ENCODE data around the gene LTBP2.

The LTBP2 gene

GRCh38 chr14:74591394-74591793, 20.6 kb downstream of the LTBP2 start:
- DNase-seq (ENCODE audit: low spot score), result no peak

DNA sequence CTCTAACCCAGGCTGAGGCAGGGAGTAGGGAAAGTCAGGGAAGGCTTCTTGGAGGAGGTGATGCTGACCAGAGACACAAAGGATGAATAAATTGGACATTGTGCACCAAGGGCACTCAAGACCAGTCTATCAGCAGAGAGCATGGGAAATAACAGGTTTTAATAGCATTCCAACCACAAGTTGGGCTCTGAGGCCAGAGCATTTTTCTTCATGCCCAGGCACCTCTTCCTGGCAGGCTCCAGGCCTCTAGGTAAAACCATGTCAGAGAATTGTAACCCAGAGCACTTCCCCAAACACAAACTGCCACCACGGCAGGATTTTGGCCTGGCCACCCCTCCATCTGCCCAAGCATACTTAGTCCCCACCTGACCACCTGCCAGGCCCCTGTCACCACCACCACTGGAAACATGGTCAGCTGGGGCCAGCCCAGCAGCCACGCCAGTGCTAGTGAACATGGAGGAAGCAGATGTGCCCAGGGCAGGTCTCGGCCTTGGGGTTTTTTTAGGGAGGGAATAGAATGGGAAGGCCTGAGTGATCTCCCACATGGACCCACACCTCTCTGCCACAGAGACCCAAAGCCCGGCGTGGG, 22.7 kb downstream of the LTBP2 start:
- DNase-seq (ENCODE audit: low spot score), result no peak

DNA sequence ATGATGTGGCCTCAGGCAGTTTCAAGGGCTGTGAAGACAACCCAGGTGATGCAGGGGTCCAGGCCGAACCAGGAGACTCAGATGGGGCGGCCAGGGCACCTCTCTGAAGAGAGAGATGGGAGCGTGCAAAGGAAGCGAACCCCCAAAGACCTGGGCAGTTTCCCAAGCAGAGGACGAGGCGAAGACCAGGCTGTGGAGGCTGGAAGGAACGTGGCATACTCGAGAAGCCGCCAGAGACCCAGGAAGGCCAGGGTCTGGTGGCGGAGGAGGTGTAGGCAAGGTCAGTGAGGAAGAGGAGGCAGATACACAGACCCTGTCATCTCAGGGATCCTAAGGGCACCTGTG, 24.7 kb downstream of the LTBP2 start:
- no peak for DNase-seq (ENCODE audit: low spot score)

DNA sequence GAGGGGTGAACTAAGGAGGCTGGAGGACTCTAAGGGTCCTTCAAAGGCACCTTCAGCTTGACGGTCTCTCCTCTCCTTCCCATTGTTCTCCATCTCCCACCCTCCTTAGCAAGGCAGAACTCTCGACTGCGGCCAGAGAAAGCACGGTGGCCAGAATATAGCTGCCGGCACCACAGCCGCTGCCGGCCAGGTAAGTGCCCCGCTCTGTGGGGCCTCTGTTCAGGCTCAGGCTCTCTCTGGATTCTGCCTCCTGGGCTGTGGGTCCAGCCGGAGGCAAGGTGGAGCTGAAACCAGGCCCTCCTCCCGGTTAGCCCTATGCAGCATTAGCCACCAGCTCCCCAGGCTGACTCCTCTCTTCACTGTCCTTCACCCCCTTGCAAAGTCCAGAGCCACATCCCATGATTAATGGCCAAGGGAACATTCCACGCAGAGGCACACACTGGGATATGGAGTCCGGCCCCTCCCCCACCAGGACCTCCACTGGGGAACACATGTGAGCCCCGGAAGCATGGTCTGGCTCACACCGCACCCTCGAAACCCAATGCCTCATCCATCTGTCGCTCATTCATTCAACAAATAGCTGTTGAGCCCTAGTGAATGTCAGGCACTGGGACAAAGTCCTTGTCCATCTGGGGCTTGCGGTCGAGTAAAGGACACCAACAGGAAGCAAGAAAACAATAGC, 25.2 kb downstream of the LTBP2 start:
- DNase-seq (ENCODE audit: low spot score), result no peak

DNA sequence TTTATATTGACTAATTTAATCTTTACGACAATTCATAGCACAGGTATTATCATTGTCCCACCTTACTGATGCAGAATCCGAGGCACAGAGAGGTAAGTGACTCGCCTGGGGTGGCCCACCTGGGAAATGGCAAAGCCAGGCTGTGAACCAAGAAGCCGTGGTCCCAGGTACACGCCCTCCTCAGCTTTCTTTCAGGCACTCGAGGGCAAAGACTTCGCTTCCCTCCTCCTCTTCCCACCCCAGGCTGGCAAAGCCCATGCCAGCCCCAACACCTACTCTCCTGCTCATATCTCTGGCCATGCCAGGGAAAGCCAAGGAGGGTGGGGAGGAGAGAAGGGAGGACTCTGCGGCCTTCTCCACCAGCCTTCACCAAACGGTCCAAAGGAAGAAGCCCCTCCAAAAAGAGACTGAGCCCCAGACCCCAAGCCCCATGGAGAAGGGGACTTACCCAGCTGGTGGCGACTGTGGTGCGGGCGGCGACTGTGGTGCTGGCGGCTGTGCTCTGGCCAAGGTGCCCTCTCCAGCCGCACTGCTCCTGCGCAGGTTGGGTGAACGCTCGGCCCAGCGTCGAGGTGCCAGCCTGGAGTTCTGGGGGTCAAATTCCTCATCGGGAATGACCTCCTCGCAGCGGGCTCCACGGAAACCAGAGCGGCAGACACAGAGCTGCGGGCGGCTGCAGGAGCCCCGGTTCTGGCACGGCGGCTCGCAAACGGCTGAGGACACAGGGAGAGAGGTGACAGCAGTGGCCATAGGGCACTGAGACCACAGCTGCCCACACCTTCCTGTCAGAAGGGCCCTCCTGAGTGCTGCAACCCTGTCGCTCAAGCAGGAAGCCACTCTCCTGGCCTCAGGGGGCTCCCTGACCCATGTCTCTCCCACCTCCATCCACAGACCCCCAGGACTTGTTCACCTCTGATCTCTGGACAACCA, 26.4 kb downstream of the LTBP2 start:
- DNase-seq (ENCODE audit: low spot score), result no peak

DNA sequence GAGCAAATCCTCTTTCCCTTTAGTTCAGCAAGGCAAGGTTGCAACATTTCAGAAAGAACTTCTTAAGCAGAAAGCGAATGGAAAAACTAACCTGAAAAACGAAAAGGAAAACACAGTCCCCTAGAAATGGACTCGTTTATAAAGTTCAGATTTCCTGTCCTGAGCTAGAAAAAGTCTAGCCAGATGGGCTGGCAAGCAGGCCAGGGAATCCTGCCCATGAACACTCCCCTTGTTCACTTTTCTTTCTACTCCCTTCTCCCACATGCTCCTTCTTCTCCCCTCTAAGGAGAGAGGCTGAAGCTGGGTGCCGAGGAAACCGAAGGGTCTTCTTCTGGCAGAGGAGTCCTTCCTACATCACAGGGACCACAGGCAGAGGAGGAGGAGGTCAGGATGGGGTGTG, 27.1 kb downstream of the LTBP2 start:
- DNase-seq (ENCODE audit: low spot score), result no peak

DNA sequence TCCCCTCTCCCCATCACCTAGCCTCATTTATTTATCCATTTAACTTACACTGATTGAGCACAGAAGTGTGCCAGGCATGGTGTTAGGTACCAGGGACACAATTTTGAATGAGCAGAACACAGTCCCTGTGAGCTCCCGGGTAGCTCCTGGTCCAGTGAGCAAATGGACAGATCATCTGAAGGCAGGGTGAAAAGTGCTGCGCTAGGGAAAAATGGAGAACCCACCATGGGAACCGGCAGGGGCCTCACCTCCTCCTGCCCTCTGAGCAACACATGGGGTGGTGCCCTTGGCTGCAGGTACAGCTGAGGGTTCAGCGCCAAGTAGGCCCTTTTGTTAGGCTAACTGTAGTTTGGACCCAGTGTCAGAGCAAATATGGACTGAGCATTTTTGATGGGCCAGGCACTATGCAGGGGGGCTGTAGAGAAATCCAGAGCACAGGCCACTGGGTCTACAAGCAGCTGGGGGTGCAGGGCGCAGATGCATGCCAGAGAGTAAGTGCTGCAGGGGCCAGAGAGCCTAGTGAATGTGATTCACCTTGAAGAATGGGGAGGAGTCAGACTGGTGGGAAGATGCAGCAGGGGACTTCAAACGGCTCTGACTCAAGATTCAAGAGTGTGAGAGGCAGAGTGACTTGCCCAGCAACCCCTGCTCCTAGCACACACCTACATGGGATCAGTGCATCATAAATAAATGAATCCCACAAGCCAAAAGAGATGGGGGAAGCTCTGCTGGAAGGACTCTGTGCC, 28.2 kb downstream of the LTBP2 start:
- no peak for DNase-seq (ENCODE audit: low spot score)

DNA sequence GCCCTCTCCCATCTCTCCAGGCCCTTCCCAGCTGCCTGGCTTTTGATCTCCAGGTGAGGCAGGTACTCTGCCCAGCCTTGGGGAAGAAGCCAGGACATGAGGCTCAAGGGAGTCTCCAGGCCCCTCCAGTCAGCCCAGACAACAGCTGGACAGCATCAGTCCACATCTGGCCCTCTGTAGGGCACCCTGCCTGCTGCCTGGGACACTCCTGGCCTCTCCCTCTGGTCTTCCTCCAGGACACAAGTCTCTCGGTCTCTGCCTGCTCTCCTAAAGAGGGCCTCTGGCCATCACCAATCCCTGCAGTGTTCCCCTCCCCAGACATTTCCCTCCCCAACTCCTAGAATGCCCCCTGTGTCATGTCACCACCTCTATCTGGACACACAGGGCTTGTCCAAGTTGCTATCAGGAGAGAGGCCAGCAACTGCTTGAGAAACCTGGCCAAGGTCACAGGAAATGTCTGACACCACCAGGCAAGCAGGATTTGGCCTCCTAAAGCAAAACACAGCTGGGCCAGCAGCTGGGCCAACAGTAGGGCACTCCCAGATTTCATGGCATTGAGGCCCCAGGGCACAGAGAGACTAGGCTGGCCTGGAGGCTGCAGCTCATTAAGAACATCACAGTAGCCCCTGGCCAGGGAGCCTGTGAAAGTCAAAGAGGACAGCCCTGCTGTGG, 29.0 kb downstream of the LTBP2 start:
- DNase-seq (ENCODE audit: low spot score), result no peak

- no peak for DNase-seq (ENCODE audit: low spot score)
Observed at GRCh38 chr14:74580275-74580672, 31.8 kb downstream of the LTBP2 start.

GRCh38 chr14:74579447-74580274, 32.4 kb downstream of the LTBP2 start:
- DNase-seq (ENCODE audit: low spot score), result no peak

- no peak for DNase-seq (ENCODE audit: low spot score)
Observed at GRCh38 chr14:74578479-74578878, 33.6 kb downstream of the LTBP2 start.

- DNase-seq (ENCODE audit: low spot score), result no peak
Observed at GRCh38 chr14:74577948-74578275, 34.1 kb downstream of the LTBP2 start.

- DNase-seq (ENCODE audit: low spot score), result no peak
Observed at GRCh38 chr14:74577247-74577947, 34.6 kb downstream of the LTBP2 start.

- no peak for DNase-seq (ENCODE audit: low spot score)
Observed at GRCh38 chr14:74575936-74576335, 36.1 kb downstream of the LTBP2 start.

- no peak for DNase-seq (ENCODE audit: low spot score)
Observed at GRCh38 chr14:74575507-74575906, 36.5 kb downstream of the LTBP2 start.

DNA sequence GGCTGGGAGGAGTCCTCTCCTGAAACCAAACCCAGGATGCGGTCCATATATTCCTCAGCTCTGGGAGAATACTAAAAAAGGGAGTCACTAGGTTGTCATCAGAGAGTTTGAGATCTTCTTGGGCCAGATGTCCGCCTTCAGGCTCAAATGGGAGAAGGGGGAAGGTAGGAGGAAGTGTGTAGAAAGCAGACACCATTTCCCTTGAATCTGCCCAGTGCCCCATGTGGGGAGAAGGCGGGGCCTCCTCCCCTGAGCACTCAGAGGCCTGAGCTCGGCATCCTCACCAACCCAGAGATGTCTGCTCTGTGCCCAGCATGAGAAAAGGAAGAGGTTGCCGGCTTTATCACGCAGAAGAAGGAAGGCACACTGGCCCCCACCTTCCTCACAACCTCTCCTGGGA, 37.3 kb downstream of the LTBP2 start:
- no peak for DNase-seq (ENCODE audit: low spot score)

- no peak for DNase-seq (ENCODE audit: low spot score)
Observed at GRCh38 chr14:74574090-74574433, 38.0 kb downstream of the LTBP2 start.

- DNase-seq (ENCODE audit: low spot score), result peak; percentile 52
Observed at GRCh38 chr14:74573421-74574089, 38.5 kb downstream of the LTBP2 start.

GRCh38 chr14:74572726-74573301, 39.2 kb downstream of the LTBP2 start:
- DNase-seq (ENCODE audit: low spot score), result no peak

Data from HuH-7 (cell line).